CD4-positive, alpha-beta T cell treated with Interleukin-12 subunit alpha and Interleukin-12 subunit beta, for 1 hour (primary cell): ENCODE results near the gene SLC35F3.
"Not testable (repeated sequence)": the region's sequence is repeated elsewhere in the genome, so short reads cannot be mapped to it uniquely, and the experiment has no call there.

Experiments
- DNase-seq: peaks from one replicate; pipeline ENCODE4 v3.0.0-alpha.2; 2020

The SLC35F3 gene

DNA sequence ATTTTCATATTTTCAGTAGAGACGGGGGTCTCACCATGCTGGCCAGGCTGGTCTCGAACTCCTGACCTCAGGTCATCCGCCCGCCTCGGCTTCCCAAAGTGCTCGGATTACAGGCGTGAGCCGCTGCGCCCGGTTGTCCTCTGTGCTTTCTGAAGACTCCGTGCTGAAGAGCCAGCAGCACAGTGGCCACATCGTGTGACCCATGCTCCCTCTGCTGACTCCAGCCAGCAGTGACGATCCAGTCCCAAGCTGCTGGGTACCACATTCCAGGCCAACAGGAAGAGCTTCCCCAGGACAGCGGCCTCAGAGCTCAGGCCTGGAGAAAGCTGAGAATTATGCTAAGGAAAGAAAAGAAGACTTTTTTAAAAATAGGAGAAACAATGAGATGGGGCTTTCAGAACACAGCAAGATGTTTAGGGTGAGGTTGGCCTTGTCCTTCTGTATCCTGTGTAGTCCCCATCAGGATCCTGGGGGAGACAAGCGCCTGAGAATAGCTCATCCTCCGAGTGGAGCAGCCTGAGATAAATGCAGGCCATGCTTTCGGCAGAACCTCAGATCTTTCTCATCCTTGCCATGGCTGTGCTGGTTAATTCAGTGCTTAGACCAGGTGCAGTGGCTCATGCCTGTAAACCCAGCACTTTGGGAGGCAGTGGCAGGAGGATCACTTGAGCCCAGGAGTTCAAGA is 207.1 kb downstream of the SLC35F3 start:
- DNase-seq: no peak

DNA sequence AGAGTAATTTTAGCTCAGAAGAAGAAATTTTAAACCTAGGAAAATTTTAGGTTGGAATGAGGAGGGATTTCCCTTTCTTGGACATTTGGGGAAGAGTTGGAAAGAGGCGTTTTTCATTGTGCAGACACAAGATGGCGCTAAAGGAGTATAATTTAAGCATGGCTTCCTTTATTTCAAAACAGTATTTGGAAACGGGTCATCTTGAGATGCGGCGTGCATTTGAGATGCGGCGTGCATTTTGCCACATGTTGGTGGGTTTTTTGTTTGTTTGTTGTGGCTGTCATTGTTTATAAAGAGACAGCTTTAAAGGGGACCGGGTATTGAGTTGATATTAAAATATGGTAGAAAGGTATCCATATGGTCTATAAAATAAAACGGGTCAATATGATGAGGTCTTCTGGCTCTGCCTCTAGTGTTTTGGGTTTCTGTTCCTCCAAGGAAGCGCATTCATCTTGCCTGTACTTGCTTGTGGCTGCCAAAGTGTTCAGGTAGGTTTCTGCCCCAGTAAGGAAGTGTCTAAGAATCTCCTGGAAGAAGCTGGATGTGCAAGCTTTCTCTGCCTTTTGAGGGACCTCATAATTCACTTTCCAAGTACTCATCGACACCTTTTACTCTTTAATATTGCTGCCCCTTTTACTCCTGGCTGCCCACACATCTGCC is 210.3 kb downstream of the SLC35F3 start:
- peak; percentile 38 for DNase-seq

DNA sequence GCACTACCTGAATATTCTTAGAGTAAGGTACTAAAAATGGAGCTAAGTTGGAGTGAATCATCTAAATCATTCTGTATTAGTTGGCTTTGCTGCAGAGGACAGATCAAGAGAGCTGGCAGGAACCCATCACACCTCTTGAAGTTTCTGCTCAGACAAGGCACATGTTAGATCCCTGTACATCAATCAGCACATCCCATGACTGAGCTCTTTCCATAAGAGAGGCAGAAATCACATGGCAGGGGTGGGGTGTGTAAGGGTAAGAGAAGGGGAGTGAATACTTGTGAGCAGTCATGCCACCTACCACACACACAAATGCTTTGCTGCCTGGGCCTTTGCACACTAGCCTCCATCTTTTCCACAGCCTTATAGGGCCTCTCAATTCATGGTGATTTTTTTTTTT is 214.4 kb downstream of the SLC35F3 start:
- no peak for DNase-seq

DNA sequence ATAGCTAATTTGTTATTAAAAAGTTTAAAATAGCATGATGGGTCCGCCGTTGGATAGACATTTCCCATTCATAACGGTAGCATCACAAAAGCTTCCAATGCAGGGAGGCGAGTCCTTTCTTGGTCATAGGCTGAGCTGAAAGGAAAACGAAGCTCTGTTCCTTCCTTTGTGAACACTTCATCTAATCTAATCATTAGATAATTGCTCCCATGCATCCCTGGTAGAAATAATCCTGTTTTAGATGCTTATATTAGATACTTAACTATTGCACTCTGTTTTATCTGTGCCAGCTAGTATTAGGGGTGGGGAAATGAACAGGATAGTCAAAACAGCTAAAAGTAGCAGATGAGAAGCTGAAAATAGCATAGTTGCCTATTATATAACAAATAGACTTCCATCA is 215.0 kb downstream of the SLC35F3 start:
- DNase-seq: no peak

DNA sequence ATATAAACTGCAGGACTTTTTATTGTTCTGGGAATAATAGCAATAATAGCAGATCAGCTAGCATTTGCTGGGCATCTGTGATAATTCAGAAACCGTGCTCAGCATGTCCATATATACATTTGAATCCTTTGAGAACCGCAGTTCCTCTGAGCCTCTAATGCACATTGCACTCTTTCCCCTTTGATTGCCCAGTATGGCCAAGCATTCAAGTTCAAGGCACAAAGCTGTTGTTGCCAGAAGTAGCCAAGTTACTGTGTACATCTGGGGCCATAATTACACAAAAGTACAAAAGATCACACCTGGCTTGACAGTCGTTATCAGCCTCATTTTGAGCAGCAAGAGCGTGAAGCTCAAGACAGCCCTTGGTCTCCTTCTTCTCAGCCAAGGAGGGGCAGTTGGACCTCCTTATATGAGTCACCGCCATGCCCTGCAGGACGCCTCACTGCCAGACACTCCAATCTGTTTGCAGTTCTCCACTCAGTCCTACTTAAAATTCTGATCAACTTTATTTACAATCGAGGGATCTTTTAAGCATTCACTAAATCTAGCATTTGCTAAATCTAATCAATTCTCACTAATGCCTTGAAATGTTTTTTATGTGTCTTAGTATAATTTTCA is 216.0 kb downstream of the SLC35F3 start:
- no peak for DNase-seq

DNA sequence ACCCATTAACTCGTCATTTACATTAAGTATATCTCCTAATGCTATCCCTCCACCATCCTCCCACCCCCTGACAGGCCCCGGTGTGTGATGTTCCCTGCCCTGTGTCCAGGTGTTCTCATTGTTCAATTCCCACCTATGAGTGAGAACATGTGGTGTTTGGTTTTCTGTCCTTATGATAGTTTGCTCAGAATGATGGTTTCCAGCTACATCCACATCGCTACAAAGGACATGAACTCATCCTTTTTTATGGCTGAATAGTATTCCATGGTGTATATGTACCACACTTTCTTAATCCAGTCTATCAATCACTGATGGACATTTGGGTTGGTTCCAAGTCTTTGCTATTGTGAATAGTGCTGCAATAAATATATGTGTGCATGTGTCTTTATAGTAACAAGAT is 217.2 kb downstream of the SLC35F3 start:
- DNase-seq: not testable (repeated sequence)

DNA sequence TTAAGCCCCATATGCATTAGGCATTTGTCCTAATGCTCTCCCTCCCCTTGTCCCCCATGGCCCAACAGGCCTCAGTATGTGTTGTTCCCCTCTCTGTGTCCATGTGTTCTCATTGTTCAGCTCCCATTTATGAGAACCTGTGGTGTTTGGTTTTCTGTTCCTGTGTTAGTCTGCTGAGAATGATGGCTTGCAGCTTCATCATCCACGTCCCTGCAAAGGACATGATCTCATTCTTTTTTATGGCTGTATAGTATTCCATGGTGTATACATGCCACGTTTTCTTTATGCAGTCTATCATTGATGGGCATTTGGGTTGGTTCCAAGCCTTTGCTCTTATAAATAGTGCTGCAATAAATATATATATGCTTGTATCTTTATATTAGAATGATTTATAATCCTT is 218.1 kb downstream of the SLC35F3 start:
- not testable (repeated sequence) for DNase-seq

DNA sequence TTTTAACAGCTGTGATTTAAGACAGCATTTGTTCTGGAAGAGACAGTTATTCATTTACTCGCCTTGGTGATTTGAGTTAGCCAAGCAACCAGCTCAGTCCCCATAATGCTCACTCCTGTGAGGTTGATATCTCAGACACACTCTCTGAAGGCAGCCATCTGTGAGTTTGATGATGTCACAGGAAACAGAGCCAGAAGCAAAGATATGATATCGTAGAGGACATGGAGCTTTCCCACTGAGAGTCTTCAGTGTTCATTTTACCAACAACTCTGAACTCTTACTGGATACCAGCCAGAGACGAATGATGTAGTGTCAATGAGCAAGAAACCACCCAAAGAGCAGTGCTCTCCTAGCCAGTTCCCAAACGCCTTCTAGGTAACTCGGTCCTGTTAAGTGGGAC is 219.4 kb downstream of the SLC35F3 start:
- DNase-seq: no peak

DNA sequence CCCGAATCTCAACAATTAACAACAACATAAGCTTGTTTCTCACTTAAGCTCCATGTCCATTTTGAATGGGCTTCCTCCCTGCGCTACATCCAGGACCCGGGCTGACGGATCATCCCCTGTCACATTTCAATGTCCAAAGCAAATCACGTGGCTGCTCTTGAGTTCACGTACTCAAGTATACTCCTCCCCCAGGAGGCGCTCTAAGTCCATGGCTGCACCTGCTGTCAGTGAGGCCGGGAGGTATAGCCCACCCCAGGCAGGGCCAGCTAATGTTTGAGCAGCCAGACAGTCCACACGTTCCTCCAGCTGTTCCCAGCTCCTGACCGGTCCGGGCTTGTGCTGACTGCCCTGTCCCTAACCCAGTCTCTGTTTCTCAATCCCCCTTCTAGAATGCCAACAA is 220.8 kb downstream of the SLC35F3 start:
- no peak for DNase-seq

DNA sequence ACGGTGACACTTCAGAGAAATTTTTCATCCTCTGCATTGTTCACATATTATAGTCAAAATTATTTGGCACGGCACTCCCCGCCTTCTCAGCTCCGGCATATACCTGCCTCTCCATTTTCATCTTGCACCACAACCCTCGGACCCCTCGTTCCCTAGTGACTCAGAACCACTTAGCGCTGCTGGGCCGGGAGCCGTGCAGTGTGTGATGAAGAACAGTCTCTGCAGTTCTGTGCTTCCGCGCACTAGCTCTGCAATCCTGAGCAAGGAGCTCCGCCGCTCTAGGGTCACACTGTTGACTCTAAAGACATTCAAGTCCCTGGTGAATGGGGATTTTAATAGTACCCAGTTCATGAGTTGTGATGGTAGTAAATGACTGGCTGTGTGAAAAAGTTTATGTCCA is 221.2 kb downstream of the SLC35F3 start:
- DNase-seq: no peak

DNA sequence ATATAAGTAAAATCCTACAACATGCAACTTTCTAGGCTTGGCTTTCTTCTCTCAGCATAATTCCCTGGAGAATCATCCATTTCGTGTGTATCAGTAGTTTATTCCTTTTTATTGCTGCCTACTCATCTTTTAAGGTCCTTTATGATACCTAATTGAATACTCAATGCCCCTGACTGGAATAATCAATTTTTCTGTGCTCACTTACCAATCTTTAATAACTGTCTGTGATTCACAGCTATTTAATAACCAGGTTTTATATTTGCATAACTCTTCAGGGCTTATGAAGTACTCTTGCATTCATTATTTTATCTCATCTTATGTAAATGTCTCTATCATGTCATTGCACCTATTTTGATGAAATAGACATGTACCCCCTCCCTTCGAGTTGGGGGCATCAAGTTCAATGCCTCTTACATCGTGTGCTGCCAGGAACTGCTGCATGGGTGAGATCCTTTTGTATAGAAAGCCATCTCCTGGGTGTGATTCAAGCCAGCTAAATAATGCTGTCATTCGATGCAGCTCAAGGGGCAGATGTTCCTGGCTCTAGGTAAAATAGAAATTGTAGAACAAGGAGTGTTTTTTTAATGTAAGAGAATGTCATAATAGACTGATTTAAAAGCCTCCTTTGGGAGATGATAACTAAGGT is 222.7 kb downstream of the SLC35F3 start:
- no peak for DNase-seq

DNA sequence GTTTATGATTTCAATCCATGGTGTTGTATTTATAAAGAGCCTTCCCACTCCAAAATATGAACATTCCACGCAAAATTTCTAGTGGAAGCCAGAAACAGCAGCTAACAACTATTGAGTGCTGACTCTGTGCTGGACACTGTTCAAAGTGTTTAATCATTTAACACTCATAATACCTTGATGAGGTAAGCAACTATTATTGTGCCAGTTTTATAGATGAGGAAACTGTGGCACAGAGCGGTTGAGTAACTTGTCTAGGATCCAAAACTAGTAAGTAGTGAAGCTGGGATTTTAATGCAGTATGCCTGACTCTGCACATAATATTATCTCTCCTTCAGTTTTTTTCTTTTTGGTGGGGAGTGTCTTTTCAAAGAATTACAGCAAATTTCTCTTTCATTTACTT is 228.3 kb downstream of the SLC35F3 start:
- DNase-seq: no peak

DNA sequence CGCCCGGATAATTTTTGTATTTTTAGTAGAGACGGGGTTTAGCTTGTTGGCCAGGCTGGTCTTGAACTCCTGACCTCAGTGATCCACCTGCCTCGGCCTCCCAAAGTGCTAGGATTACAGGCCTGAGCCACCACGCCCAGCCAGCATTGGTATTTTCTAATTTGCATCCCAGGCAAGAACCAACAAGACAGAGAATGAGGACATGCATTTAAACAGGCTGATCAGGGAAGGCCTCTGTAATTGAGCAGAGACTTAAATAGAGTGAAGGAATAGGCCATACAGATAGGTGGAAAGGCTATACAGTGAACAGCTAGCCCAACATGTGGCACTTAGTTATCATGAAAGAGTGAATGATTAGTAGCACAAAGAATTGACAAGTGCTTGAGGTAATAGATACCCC is 230.4 kb downstream of the SLC35F3 start:
- DNase-seq: no peak

DNA sequence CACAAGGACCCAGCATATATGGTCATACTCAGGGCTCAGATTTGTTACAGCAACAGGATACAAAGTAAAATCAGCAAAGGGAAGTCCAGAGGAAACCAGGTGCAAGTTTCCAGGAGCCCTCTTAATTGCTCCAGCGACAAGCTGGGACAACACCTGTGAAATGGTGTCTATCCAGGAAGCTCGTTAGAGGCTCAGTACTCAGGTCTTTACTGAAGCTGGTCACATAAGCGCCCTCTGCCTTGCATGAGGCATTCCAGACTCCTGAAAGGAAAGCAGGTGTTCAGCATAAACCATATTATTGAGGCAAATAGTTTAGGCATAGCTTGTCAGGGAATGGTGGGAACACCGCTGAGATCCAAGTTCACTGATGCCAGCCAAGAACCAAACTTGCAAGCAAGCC is 231.0 kb downstream of the SLC35F3 start:
- no peak for DNase-seq

DNA sequence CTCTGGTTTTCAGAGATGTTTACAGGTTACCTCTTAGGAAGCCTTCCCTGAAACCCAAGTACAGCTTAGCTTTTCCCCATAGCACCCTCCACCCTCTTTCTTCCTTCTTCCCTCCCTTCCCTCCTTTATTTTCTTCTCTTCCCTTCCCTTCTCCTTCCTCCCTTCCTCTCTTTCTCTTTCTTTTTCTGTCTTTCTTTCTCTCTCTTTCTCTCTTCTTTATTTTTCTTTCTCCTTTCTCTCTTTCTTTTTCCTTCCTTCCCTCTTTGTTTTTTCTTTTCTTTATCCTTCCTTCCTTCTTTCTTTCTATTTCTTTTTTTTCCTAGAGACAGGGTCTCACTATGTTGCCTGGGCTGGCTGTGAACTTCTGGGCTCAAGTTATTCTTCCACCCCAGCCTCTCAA is 231.6 kb downstream of the SLC35F3 start:
- no peak for DNase-seq

DNA sequence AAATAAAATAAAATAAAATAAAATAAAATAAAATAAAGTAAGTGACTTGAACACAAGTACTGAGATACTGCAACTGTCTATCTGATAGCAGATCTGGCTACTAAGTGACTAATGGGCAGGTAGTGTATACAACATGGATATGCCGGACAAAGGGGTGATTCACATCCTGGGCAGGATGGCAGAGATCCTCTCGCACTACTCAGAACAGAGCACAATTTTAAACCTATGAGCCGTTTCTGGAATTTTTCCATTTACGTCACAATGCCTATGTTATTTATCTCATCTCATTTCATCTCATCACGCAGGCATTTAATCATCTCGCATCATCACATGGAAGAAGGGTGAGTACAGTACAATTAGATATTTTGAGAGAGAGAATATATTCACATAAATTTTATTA is 235.5 kb downstream of the SLC35F3 start:
- DNase-seq: no peak

DNA sequence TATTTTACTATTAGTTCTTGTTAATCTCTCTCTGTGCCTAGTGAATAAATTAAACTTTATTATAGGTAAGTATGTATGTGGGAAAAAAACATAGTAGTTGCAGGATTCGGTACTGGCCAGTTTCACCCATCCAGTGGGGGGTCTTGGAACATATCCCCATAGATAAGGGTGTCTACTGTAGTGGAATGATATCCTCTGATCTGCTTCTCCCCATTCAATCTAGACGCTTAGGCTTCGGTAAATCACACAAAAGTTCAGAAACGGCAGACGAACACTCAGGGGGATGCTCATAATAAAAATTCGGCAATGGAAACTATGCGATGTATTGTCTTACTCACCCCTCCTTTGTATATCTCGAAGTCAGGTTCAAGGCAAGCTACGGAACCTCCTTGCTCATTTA is 235.9 kb downstream of the SLC35F3 start:
- no peak for DNase-seq

DNA sequence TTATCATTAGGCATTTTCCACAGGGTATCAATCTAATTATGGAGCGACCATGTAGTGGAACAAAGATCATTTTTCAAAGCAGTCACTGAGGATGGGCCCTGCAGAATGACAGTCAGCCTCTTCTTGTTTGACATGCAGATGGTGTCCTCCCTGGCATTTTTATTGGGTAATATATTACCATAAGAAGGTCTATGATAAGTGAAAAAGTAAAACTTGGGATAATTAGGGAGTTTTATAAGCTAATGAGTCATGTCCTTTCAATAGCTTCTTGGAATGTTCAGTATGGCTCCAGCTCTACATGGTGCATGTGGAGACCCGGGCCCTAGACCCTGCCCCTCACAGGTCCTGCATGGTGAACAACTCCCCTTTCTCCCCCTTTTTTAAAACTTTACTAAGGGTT is 236.5 kb downstream of the SLC35F3 start:
- DNase-seq: no peak

DNA sequence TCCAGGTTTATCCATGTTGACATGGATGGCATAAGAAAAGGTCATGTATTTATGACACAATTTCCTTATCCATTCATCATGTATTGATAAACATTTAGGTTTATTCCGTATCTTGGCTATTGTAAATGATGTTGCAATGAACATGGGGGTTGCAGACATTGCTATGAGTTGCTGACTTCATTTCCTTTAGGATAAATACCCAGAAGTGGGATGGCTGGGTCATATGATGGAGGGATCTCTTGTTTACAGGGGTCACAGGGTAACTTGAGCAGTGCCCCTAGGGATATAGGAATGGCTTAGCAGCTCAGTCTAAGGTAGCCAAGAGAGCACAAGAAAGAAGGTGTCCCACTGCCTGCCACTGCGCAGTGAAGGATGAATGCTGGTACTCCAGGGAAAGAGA is 239.2 kb downstream of the SLC35F3 start:
- no peak for DNase-seq

DNA sequence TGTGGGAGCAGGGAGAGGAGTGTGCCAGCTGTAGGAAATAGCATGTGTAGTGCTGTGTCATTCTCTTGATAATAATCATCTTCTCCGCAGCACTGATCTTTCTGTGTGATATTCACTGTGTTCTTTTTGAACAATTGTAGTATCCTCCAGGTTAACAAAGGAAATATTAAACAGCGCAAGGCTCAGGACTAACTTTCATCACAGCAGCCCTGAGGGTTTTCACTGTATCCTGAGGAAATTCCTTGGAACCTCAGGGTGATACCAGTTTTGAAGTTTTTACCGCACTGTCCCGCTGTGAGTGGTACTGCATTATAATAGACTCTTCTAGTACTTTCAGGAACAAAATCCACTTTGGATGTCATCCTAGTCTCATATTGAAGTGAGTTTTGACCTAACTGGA is 240.4 kb downstream of the SLC35F3 start:
- no peak for DNase-seq

DNA sequence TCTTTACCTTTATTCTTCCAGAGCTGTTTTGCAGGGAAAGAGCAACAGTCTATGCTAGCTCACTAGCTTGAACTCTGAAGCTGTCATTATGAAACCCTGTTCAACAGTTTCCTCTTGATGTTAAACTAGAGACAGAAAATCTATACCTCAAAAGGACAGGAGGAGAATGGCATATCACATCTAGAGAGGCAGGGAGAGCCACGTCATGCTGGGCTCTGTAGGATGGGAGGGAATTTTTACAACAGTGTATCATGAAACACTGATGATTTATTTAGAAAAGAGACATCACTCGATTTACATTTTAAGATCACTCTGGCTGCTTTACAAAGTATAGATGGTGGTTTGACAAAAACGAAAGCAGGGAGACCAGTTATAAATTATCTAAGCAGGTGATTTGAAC is 243.9 kb downstream of the SLC35F3 start:
- DNase-seq: no peak

DNA sequence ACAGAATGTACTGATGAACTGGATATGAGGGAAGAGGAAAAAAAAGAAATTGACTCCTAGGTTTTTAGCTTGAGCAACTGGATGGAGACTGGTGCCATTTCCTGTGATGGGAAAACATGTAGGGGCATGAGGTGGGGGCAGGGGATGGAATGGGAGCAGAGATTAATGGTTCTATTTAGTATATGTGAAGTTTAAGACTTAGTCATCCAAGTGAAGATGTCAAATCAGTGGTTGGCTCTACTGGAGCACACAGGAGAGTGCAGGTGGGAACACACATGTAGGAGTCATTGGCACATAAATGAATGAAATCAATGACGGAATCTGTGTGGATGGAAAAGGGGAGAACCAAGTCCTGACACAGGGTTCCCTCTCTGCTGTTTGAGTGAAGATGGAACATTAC is 244.3 kb downstream of the SLC35F3 start:
- DNase-seq: no peak

DNA sequence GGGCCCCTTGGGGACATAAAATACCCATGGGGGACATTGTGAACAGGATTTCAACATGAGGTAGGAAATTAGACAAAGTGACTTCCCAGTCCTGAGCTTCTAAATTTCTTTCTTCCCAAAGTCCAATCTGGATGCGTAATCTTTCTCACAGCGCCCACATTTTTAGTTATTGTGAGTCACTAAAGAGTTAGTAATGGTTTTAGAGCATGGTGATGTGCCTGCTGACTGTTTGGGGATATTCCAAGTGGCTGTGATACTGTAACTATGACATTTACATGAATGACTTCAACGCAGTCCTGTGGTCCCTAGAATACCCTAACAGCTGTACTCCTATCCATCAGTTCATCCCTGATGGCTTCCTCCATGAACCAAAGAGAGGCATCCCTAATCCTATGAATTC is 244.7 kb downstream of the SLC35F3 start:
- no peak for DNase-seq

DNA sequence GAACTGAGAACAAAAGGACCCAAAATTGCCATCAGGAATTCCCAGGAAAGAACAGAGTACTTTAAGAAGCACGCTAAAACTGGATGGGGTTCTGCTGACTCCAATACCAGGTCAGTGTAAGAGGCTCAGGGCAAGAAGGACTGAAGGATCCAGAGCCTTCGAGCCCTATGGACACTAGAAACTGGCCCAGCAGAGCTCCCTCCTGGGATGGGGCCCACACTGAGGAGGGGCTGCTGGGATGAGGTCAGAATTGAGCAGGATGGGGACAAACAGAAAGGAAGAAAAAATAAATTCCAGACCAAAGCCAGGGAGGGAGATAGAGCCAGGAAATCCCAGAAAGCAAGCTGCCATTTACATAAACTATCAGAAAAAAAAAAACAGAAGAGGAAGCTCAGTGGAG is 246.4 kb downstream of the SLC35F3 start:
- no peak for DNase-seq
